NCI-H82 (cell line): ENCODE data around the gene NPHP4.
A peak's percentile ranks its signal among the peaks of the same experiment; 100 is the strongest.

Experiments
- DNase-seq: peaks from one replicate; lab custom pipeline; 2025; lab: John Stamatoyannopoulos, UW

The NPHP4 gene

GRCh38 chr1:5989731-5990271, 2.4 kb downstream of the NPHP4 start:
- DNase-seq = no peak

GRCh38 chr1:5989286-5989605, 3.0 kb downstream of the NPHP4 start:
- no peak for DNase-seq

- no peak for DNase-seq
Measured at GRCh38 chr1:5988596-5989285, 3.5 kb downstream of the NPHP4 start.

- DNase-seq = no peak
Measured at GRCh38 chr1:5986018-5986417, 6.2 kb downstream of the NPHP4 start.

GRCh38 chr1:5985250-5985649, 7.0 kb downstream of the NPHP4 start:
- DNase-seq = no peak

GRCh38 chr1:5983361-5984103, 8.7 kb downstream of the NPHP4 start:
- no peak for DNase-seq

GRCh38 chr1:5982868-5983267, 9.4 kb downstream of the NPHP4 start:
- DNase-seq = peak; percentile 25

GRCh38 chr1:5982276-5982675, 9.9 kb downstream of the NPHP4 start:
- no peak for DNase-seq

- DNase-seq = no peak
Measured at GRCh38 chr1:5981009-5981380, 11.2 kb downstream of the NPHP4 start.

GRCh38 chr1:5980314-5981008, 11.8 kb downstream of the NPHP4 start:
- peak; percentile 97 for DNase-seq

- no peak for DNase-seq
Measured at GRCh38 chr1:5979536-5980313, 12.5 kb downstream of the NPHP4 start.

- DNase-seq = no peak
Measured at GRCh38 chr1:5978452-5978851, 13.8 kb downstream of the NPHP4 start.

GRCh38 chr1:5977494-5978444, 14.5 kb downstream of the NPHP4 start:
- peak; percentile 28 for DNase-seq

GRCh38 chr1:5976726-5977493, 15.3 kb downstream of the NPHP4 start:
- DNase-seq = no peak

GRCh38 chr1:5976231-5976630, 16.0 kb downstream of the NPHP4 start:
- no peak for DNase-seq

GRCh38 chr1:5975133-5975880, 16.9 kb downstream of the NPHP4 start:
- DNase-seq = peak; percentile 66

- DNase-seq = no peak
Measured at GRCh38 chr1:5974631-5975030, 17.6 kb downstream of the NPHP4 start.

- DNase-seq = no peak
Measured at GRCh38 chr1:5973771-5974170, 18.5 kb downstream of the NPHP4 start.

- peak; percentile 63 for DNase-seq
Measured at GRCh38 chr1:5972198-5972520, 20.1 kb downstream of the NPHP4 start.
